GM21367 (cell line): ENCODE data around the gene ACSF3.

Experiments used
- ATAC-seq: cut with Tn5 transposase; IDR thresholded peaks from one replicate; pipeline ENCODE4 v1.9.1; 2021; ENCODE audit not compliant: unreplicated experiment

Gene ACSF3

DNA sequence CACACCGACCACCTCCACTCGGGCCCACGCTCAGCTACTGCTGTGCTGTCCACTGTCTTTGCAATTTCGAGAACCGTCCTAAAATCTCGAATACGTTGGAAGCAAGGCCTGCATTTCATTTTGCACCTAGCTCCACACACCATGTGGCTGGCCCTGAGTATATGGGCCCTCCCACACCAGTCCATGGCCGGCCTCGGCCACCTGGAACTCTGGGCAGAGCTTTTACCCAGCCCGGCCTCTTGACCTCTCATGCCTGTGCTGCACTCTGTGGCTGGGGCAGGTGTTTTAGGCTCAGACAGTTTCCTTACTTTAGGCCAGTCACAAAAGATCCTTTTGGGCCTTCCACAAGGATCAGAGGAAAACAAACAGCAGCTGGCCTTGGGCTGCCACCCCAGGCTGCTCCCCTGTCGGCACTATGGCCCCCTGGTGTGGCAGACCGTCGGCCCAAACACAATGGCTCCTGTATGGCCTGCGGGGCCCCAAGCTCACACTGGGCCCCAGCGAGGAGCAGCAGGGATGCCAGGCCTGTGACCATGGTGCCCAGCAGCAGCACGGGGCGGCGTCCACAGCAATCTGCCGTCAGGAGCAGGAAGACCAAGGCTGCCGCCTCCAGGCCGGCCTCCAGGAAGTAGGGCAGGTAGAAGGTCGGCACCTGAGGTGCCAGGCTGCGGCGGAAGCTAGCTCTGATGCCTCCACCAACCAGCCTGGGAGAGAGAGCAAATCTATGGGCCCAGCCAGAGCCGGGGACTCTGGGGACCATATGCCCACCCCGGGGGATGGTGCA is 104.2 kb downstream of the ACSF3 start:
- no peak for ATAC-seq

DNA sequence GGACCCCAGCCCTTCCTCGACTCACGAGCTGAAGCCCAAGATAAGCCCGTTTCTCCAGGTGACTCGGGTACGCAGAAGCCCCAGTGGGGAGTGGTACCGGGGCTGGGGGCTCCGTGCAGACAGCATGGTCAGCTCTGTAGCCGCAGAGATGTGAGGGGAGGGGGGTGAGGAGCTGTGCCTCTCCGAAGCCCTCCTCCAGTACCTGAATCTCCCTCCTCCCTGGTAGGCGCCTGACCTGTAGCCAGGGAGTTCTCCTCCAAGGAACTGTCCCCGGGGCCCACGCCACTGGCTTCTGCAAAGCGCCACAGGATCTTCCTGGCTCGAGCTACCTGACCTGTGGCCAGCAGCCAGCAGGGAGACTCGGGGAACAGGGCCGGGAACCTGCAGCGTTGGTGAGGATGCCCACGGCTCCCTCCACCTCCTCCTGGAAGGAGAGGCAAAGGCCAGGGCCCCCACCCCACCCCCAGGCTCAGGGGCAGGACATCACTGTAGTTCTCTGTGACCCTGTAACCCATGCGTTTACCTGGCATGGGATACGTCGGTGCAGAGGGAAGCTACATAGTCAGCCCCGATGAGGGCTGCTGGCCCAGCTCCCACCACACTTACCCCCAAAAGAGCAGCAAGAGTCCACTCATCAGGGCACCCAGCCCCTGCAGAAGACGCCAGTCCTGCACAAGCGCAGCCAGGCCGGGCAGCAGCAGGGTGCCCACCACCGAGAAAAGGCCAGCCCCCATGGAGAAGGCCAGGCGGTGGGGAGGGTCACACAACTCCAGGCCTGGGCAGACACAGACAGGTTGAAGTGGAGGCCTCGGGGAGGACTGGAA is 105.0 kb downstream of the ACSF3 start:
- no peak for ATAC-seq

DNA sequence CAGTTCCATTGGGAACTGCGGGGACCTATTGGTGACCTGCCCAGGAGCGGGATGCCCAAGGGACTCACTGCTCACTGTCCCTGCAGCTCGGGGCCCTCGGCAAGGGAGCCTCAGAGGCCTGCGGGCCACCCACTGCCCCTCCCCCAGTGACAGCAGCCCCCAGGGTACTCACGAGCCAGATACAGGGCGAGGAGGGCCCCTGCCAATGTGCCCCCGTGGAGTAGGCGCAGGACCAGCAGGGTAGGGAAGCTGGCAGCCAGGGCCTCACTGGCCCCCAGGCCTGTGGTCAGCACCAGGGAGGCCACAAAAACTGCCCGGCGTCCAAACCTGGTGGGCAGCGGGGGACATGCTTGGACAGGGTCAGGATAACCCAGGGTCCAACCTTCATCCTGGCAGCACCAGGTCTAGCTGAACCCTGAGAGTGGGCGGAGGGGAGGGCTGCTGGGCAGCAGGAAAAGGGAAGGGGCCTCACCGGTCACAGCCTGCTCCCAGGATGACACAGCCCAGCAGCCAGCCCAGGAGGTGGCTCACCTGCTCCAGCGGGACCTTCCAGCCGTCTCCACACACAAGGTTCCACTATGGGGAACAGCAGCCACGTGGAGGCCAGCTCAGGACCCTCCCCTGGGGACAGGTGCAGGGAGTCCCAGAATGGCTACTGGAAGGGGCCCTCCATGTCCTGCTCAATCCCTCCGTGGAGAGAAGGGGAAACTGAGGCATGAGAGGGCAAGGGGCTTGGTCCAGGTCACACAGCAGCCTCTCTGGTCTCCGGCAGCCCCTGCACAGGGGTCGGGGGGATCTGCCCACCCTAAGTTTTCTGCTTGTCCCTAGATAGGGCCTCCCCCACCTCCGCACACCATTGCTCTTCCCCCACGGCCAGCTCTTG is 105.8 kb downstream of the ACSF3 start:
- no peak for ATAC-seq

DNA sequence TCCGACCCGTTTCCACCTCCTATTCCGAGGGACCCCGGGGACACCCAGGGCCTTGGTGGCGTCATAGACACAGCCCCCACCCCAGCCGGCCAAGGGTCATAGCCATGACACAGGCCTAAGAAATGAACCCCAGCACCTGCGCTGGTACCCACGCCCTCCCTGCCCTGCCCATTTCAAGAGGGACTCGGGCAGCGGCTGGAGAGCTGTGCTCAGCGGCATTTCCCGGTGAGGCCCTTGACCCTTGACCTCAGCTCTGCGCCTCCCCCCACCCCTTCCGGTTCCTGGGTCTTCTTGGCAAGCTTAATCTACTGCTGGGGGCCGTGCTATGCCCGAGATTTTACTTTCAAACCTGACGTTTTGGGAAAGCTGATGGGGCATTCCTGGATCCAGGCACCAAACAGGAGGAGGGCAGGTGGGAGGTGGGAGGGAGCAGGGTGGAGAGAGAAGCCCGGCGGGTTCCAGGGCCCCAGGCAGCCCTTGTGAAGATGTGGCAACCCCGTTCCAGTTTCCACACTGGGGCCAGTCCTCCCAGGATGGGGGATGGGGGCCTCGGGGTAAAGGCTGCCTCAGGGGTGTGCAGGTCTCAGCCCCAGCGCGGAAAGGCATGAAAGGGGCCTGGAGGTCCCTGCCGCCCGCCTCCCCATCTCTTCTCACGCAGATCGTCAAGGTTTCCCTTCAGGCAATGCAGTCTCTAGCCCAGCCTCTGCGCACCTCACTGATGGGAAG is 106.6 kb downstream of the ACSF3 start, which contains the start of gene SLC22A31:
TSS of gene SLC22A31 (minus strand) at position 414 of the 726 bp plus-strand sequence. CDS start at position 378, 36 bp downstream.
- ATAC-seq = no peak

DNA sequence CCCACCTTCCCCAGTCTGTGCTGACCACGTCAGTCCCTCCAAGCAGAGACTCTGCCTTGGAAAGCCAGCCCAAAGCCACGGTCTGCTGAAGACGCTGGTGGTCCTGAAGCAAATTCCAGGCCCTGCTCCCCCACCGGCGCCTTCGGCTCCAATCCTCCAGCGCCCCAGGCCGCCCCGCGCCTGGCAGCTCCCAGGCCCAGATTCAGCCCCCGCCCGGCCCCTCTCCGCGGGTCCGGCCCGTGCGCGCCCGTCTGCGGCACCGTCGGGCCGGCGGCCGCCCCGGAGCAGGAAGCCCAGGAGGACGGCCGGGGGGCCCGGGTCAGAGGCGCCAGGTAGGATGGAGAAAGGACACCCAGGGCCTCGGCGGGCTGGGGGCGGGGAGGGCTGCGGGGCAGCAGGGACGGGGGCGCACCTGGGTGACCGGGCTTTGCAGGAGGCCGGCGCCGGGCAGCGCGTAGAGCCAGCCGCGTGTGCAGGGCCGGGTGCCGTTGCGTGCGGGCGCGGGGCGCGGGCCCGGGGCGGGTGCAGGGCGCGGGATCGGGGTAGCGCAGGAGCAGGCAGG is 107.3 kb downstream of the ACSF3 start:
- no peak for ATAC-seq

DNA sequence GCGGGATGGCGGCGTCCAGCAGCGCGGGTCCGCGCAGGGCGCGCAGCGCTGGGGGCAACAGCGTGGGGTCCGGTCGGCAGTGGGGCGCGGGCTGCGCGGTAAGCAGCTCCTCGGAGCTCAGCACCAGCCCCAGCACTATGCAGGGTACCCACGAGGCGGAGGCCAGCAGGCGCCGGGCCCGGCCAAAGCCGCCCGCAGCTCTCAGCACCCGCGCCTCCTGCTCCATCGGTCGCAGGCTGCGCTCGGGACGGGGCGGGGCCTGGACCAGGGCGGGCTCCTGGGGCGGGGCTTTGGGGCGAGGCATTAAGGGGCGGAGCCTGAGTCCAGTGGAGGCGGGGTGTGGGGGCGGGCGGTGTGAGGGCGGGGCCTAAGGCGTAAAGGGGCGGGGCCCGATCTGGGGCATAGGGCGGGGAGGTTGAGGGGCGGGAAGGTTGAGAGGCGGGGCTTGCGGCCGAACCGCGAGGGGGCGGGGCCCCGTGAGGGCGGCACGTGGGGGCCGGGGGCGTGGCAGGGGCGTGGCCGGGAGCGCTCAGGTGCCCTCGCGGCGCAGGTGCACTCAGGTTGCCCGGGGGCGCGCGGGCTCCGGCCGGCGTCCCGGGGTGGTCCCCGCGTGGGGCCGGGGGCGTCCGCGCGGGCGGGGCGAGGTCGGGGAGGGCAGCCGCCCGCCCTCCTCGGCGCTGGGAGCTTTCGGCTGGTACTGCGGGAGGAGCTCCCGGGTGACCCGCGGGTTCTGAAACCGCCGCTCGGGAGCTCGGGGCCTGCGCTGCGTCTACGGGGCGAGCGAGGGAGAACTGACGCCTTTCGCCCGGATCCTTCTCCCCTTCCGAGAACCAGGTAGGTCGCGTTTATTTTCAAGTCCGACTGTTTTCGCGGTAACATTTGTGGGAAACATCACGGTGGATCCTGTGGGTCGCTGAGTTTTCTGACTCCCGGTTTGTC is 108.1 kb downstream of the ACSF3 start:
- ATAC-seq = no peak

DNA sequence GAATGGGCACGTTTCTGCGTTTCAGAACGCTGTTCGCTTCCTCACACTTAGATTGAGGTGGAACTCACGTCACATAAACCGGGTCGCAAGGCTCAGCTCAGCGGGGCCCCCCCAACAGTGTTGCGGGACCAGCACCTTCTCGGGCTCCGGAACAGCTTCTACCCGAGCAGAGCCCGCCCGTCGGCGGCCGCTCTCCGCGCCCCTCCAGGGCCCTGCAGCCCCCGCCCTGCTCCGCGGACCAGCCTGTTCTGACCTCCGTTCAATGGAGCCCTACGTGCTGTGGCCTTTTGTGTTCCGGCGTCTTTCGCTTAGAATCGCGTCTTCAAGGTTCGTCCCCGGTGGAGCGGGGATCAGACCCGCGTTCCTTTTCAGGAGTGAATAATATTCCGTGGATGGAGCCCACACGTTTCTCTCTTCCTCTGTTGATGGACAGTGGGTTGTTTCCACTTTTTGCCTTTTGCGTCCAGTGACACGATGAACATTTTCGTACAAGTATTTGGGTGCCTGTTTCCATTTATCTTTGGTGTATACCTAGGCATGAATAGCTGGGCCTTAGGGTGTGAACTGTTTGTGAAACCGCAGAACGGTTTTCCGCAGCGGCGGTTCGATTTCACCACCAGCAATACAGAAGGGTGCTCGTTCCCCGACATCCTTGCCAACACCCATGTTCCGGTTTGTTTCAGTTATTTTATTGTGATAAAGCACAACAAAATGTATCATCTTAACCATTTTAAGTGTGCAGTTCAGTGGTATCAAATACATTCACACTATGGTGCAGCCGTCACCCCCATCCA is 109.0 kb downstream of the ACSF3 start:
- no peak for ATAC-seq
